HG03108 (cell line): ENCODE data around the gene EIF4E3.

ENCODE experiments used
- ATAC-seq: cut with Tn5 transposase; IDR thresholded peaks from one replicate; pipeline ENCODE4 v1.9.1; 2021; ENCODE audit warnings: moderate library complexity; ENCODE audit not compliant: unreplicated experiment

EIF4E3 gene

DNA sequence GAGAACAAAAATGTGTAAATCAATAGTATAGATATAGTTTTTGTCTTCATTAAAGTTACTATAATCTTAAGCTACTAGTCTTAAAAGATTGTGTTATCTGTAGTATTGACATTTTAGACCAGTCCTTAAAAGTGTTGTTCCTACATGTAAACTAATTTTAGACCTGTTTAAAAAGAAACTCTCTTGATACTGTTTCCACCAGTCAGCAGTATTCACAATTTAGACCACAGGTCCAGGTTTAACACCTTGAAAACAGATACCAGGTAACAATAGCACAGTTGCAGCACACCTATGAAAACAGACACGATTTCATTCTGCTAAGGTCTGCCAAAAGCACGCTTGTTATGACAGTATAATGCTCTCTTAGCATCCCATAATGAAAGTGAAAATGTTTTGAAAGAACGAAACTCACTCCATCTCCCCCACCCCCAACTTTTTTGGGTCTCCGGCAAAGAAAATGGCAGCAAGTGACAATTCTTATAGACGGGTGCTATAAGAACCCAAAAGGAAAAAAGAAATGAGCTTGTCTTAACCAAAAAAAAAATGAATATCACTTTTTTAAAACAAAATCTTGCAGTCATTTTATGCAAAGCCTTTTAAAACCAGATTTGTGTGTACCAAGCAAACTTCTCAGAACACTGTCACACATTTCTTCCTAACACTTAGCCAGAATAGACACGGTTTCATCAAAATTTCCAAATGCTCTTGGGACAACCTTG, 1.6 kb downstream of the EIF4E3 start:
- ATAC-seq = no peak

DNA sequence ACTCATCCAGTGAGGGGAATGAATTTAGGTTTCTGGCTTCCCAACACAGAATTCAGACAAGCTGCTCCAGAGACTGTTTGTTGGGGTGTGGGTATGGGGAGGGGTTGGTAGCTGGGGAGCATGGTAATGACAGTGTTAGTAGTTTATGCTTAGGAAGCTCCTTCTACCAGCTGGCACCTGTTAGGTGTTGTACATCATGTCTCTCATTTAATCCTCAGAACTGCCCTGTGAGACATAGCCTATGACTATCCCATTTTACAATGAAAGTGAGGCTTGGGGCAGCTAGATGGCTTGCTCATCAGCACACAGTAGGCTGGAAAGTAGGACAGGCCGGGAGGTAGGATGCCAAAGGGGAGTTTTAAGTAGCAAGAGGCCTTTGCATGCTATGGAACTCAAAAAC, 2.5 kb downstream of the EIF4E3 start:
- no peak for ATAC-seq

- ATAC-seq = no peak
Measured at GRCh38 chr3:71721651-71722157, 3.5 kb downstream of the EIF4E3 start.

DNA sequence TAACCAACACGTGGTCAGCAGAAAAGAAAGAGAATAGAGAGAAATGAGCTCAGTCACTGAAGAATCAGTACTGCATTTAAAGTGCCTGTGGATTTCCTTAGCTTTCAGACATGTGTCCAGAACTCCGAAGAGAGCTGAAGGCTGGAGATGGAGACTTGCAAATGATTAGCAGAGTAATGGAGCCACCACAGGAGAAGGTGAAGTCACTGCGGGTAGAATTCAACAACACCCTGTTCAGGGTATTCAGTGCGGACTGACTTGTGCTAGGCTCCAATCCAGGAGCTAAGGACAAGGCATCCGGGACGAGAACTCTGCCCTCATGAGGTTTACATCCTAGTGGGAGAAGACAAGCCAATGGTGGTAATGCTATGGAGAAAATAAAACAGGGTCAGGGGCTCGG, 4.2 kb downstream of the EIF4E3 start:
- no peak for ATAC-seq

DNA sequence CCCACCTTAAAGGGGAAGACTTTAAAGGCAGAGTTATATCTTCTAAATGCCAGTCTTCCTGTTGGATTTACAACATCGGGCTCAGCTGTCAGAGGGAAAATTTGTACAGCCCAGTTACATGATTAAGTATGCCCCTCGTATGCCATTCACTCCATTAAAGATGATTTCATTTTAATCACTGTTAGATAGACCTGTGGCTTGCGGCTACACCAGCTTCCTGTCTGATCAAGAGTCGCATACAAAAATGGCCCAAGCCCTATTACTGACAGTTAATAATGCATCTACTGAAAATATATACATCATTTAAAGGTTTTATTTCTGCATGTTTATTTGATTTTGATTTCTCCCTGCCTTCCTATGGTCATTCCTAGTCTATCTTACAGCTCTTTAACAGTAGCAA, 7.1 kb downstream of the EIF4E3 start:
- no peak for ATAC-seq

- no peak for ATAC-seq
Measured at GRCh38 chr3:71714595-71714994, 10.6 kb downstream of the EIF4E3 start.

GRCh38 chr3:71713041-71713440, 12.2 kb downstream of the EIF4E3 start:
- no peak for ATAC-seq

GRCh38 chr3:71710906-71711494, 14.2 kb downstream of the EIF4E3 start:
- ATAC-seq = peak; percentile 49

- ATAC-seq = no peak
Measured at GRCh38 chr3:71709908-71710511, 15.2 kb downstream of the EIF4E3 start.

GRCh38 chr3:71708476-71709105, 16.6 kb downstream of the EIF4E3 start:
- no peak for ATAC-seq

GRCh38 chr3:71707595-71707994, 17.6 kb downstream of the EIF4E3 start:
- ATAC-seq = no peak

DNA sequence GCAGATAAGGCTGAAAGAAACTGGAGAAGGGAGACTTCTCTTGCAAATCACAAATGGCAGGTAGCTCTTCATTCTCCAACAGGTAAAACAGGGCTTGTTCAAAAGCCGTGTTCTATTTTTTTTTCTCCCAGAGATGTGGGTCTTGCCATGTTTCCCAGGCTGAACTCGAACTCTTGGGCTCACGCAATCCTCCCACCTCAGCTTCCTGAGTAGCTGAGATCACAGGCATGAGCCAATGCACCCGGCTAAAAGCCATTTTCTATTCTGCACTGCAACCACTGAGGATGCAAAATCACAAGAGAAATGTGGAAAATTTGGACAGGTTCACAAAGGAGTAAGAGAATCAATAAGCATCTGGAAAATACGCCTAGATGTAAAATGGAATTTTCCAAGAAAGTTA, 19.5 kb downstream of the EIF4E3 start:
- no peak for ATAC-seq

DNA sequence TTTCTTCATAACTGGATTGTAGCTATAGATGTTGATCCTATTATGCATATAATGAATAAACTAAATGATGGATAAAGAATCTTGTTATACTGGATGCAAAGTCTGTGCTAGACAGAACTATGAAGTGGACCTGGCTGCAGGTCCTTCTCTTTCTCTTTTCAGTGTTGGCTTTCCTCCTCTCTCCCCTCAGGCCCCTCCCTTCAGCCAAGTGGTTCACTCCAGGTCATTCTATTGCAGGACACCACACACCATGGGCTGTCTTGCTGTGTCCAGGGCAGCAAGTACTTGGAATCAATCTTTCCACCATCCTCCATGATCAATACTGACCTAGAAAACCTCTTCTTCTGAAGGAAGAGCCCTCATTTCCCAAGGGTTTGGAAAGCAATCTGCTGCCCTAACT, 20.3 kb downstream of the EIF4E3 start:
- ATAC-seq = no peak

DNA sequence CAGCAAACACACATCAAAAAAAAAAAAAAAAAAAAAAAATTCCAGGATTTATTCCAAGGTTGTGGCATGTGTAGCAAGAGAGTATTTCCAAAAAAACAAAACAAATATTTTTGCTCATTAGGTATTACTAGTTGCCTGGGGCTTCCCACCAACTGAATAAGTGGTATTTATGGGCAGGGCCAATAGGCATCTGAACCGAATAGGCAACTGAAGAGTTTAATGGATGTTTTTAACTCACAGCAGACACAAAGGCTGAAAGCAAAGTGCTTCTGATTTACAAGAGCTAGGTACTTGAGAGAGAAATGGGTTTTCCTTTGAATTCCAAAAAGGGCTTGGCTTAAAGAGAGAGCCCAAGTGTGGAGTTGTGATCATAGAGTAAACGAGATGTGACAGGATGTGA, 21.4 kb downstream of the EIF4E3 start:
- no peak for ATAC-seq

DNA sequence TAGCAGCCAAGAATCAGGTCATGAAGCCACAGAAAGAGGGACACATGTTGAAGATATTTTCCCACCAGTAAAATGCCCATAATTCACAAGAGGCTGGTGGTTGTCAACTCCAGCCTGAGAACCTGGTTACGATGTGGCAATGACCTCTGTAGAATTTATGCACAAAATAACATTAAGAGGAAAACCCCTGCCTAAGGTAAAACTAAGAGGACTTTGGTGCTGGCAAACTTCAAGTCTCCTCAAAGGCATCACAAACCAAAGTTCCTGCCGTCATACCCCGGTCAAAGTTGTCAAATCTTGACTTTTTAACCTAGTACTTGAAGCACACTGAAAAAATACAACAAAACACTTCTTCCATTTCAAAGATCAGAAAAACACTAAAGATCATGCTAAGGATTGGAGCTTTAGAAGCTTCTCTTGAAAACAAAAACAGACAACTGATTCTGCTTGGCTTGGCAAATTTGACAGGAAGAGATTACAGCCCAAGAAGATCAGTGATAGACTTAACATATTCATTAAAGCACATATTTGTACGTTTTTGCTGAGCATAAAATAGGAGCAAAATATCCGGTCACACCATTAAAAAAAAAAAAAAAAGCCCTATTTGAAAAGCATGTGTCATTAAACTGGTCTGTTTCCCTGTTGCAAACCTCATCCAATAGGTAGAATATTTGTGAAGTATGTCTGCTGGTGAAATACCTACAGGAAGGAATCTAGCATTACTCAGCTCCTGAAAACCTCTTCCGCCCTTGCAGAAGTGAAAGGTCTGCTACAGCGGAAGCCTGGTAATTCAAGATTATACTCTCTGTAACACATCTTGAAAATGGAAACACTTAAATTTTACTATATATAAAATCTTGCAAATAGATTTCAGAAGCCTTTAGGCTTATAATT, 22.8 kb downstream of the EIF4E3 start:
- ATAC-seq = no peak

DNA sequence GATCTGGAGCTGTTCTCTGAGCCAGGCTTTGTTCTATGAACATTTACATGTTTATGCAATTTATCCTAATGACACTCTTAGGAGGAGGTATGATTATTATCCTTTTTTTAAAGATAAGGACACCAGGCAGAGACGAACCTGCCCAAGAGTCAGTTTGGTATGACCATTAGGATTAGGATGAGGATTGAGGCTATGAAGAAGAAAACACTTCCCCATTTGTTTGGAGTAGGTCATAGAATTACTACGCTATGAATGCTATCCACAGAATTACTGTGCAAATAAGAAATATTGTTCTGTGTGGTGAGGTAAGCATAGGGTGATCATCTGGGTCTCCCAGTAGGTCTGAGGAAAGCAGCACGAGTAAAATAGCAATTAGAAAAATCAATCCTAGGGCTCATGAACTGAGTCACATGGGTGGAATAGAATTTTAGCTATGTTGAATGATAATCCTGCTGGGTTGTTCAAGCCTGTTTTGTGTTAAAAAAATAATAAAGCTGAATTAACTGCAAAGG, 23.9 kb downstream of the EIF4E3 start:
- ATAC-seq = no peak

DNA sequence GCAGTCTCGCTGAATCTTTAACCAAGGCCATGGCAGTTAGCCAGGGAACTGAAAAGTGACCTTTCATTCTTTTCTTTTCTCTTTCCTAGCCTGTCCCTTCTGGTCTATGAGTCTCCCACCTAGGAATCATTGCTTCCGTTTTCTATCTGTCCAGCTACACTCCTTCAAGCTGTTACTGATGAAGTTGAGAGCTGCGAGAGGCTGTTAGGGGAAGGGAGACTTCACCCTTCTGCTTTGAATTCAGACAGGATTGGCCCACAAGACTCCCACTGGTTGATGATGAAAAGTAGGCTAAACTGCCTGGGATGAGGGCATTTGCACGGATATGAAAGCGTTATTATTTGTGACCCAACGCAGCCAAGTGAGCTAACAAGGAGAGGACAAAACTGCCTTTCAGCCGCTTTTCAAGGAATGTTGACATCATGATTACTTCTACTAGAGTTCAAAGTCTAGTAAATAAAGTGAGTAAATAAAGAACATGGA, 30.2 kb downstream of the EIF4E3 start:
- no peak for ATAC-seq

DNA sequence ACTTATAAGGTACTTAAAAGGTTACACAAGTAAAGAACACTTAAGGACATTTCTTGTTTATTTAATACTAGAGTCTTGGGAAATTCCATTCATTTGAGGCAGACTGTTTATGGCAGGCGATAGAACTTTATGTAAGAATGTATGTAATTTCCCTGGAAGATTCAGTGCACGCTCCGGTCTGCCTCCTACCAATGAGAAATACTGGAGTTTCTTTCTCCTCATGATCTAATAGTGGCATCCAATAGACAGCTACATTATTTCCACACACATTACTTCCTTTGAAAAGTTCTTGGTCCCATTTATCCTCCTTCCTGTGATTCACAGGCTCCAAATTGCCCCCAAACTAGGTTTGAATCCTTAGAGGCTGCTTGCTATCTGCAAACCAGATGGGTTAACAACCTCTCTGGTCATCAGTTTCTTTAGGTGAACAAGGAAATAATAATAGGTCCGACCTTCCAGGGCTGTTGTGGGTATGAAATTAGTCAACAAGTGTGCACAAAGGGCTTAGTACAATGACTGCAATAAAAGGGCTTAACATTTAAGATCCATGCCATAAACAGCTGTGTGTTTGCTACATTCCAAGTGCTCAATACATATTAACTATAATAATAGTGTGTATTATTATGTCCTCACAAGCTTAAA, 30.7 kb downstream of the EIF4E3 start:
- ATAC-seq = no peak

DNA sequence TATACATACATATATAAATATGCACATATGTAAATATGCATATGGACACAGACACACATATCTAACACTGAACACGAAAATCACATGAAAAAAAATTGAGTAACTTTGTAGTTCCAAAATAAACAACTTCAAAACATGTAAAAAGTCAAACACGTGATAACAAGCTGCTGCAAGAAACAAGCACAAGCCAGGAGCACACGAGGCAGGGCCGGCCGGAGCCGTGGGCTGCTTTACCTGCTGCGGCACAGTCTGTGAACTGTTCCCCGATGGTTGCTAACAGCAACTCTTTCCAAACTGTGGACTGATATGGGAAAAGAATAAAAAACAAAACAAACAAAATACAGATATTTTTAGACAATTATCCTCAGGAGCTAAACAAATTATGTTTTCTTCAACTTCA, 31.6 kb downstream of the EIF4E3 start:
- ATAC-seq = no peak

DNA sequence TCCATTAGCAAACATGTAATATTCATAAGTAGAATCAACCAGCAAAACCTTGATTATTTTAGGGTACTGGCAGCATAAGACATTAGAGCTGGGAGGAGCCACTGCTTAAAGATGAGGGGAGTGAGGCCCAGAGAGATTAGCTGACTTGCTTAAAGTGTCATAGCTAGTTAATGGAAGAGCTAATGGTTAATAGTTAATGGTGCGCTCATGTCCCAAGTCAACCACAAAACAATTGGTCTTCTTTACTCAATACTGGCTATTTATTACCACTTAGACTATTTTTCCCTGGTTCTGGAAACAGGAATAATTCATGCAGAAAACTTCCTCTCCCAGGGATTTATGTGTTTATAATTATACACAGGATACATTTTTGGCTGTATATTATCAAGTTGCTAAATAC, 33.1 kb downstream of the EIF4E3 start:
- ATAC-seq = no peak
